Activated gamma-delta T cell treated with anti-CD3 and anti-CD28 coated beads, Interleukin-2, amount 50 U/mL, for 16 hours (primary cell): Measurements from ENCODE around the gene SLC29A3.
"Not testable (repeated sequence)": the region's sequence is repeated elsewhere in the genome, so short reads cannot be mapped to it uniquely, and the experiment has no call there.

ENCODE experiments used
- DNase-seq: peaks from one replicate; pipeline ENCODE4 v3.0.0-alpha.2; 2020; ENCODE audit warnings: low read depth

The SLC29A3 gene

GRCh38 chr10:71319042-71319799 lies at the start of gene SLC29A3:
TSS of gene SLC29A3 (plus strand) at chr10:71319259. CDS start at chr10:71319310, 51 bp downstream.
- DNase-seq: peak; percentile 71

DNA sequence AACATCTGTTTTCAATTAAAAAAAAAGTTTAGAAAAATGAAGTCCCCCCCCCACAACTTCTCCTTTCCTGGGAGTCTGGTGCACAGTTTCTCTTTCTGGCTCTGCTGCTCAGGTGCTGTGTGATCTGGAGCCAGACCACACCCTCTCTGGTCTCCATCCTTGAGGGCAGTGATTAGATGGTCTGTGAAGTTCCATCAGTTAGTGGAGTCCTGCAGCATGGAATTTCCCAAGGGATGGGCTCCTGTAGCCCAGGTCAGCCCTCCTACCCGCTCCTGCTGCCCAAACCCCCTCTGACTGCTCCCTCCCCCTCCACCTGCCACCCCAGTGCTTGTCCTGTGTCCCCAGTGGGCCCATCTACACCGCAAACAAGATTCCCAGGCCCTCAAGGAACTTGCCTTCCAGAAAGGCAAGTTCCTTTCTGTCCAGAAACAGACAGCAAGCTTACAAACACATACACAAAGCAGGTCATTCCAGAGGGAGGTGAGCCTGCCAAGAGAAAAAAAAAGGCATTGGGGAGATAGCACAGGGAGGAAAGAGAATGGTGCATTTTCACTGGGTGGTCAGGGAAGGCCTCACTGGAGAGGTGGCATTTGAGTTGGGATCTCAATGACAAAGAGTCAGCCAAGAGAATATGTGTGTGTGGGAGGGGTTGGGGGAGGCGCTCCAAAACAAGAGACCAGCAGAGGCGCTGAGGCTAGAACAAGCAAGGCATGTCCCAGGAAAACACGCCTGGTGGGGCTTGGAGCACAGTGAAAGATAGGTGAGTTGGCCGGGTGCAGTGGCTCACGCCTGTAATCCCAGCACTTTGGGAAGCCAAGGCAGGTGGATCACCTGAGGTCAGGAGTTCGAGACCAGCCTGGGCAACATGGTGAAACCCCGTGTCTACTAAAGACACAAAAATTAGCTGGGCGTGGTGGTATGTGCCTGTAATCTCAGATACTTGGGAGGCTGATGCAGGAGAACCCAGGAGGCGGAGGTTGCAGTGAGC lies 49.5 kb upstream of the SLC29A3 start:
- DNase-seq: no peak

- DNase-seq: no peak
Observed at GRCh38 chr10:71270301-71271220, 48.5 kb upstream of the SLC29A3 start.

- no peak for DNase-seq
Observed at GRCh38 chr10:71271662-71272055, 47.4 kb upstream of the SLC29A3 start.

DNA sequence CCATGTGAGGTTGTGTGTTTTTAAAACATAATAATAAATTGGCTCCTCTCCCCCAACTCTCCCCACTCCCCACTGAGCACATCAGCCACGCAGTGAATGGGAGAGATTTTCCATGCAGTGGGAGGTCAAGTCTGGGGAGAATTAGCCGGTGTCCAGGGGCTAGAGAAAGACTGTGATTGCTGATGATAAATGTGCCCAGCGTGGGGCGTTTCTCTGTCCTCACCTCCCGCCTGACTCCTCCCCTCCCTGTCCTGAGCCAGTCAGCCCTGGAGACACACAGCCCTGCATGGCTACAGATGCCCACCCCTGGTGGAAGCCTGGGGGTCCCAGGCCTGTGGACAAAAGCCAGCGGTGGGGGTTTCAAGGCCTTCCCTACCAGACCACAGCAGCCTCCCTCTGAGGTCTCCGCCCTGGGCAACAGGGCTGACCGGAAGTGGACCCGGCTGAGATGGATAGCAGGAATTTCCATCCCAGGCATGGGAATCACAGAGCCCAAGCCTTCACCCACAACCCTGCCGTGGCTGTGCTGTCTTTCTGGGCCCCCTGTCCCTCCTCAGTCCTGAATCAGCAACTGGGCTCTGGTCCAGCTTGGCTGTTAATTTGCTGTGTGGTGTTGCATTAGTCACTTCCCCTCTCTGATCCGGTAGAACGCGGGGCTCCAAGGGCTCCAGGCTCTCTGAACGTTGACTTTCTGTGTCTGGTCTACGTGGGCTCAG lies 46.8 kb upstream of the SLC29A3 start:
- DNase-seq: no peak

GRCh38 chr10:71272974-71273373 lies 46.1 kb upstream of the SLC29A3 start:
- DNase-seq: not testable (repeated sequence)

GRCh38 chr10:71273506-71273905 lies 45.6 kb upstream of the SLC29A3 start:
- no peak for DNase-seq

GRCh38 chr10:71274901-71275796 lies 43.9 kb upstream of the SLC29A3 start:
- DNase-seq: no peak

DNA sequence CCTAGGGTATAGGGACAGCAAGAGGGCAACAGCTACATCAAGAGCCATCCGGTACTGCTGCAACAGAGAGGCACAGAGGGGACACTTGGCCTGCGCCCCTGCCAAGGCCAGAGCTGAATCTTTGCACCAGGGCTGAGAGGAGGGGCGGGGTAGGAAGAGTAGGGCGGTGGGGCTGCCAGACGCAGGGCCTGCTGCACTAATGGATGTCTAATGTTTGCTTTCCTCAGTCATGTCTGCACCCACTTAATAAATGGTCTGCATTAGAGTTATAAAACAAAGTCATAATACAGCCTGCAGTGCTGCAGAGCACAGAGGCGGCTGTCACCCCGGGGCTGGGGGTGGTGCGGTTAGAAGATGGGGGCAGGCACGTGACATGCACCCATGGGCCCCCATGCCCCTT lies 42.2 kb upstream of the SLC29A3 start:
- DNase-seq: no peak

GRCh38 chr10:71277914-71278665 lies 41.0 kb upstream of the SLC29A3 start:
- DNase-seq: no peak

- DNase-seq: no peak
Observed at GRCh38 chr10:71278691-71279588, 40.1 kb upstream of the SLC29A3 start.

GRCh38 chr10:71279590-71280170 lies 39.4 kb upstream of the SLC29A3 start:
- DNase-seq: no peak

DNA sequence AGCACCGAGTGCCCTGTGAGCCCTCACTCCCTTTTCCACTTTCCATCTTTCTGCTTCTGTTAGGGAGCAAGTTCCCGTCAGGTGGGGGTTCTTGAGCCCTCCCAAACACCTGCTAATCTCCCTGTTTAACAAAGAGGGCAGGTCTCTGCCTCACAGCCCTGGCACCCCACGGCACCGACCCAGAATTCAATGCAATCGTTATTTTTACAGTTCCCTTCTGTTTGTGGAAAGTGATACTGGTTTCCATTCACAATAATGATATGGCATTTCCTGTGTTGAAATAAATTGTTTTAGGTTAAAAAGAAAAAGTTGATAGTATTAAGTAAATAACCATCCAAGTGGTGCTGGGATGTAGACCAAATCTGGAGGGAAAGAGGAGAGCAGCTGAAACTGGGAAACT lies 38.8 kb upstream of the SLC29A3 start:
- no peak for DNase-seq

- DNase-seq: no peak
Observed at GRCh38 chr10:71280825-71281224, 38.2 kb upstream of the SLC29A3 start.

DNA sequence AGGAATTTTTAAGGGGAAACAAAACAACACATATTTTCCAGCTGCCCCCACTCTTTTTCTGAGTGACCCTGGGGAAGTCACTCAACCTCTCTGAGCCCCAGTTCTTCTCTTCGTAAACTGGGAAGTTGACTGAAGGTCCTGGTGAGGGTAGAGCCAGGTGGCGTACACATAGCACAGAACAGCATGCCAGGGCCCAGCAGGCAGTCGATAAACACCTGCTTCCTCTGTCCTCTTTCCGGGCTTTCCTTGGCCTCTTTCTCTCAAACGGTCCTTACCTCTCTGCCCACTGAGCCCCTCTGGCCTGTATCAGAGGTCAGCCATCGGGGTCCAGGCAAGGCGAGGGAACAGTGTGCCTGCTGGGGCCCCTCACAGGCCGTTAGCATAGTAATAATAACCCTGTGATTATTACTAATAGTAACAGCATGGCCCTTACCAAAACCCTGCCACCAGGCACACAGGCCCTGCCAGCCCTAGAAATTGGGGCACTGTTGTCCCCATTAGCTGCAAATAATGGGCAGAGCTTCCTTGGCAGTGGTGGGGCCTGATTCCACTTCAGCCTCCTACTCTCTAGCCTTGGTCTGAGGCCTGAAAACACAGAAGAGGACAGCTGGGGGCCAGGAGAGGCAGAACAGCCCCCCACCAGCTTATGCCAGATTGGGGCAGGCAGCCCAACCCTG lies 37.3 kb upstream of the SLC29A3 start:
- no peak for DNase-seq

GRCh38 chr10:71282323-71282680 lies 36.8 kb upstream of the SLC29A3 start:
- no peak for DNase-seq

GRCh38 chr10:71283410-71283809 lies 35.6 kb upstream of the SLC29A3 start:
- no peak for DNase-seq
